PC-9 (cell line): ENCODE results near the gene PRKACB.

Experiments used
- EZH2 ChIP-seq: fragments of 200-600 bp; sonication (generic); IDR thresholded peaks from 2 replicates; pipeline ENCODE4 v1.8.0; 2017; ENCODE audit warnings: antibody characterized with exemption, low read depth
- TF ChIP-seq, protein P1 (sequence below): fragments of 200-600 bp; sonication (generic); conservative IDR thresholded peaks from 2 replicates; pipeline ENCODE4 v1.6.1; 2017; ENCODE audit warnings: mixed run types, antibody characterized with exemption, mild to moderate bottlenecking, moderate library complexity

DNA sequence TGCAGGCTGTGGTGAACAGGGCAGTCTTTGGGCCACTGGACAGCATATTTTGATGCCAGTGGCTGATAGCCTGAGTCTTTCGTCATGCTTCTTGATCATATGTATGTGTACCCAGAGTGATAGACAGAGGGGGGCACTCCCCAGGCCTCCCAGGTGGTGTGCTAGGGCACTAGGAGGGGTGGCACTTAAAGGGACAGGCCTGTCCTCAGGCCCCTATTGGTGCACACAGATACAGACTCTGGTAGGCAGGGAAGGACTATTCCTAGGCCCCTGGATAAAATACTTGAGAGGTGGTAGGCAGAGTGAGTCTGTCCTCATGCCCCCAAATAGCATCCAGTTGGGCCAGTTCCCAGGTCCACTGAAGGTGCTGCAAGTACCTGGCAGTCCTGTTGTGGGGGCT lies 80.8 kb downstream of the PRKACB start:
- TF ChIP-seq, protein P1, sequence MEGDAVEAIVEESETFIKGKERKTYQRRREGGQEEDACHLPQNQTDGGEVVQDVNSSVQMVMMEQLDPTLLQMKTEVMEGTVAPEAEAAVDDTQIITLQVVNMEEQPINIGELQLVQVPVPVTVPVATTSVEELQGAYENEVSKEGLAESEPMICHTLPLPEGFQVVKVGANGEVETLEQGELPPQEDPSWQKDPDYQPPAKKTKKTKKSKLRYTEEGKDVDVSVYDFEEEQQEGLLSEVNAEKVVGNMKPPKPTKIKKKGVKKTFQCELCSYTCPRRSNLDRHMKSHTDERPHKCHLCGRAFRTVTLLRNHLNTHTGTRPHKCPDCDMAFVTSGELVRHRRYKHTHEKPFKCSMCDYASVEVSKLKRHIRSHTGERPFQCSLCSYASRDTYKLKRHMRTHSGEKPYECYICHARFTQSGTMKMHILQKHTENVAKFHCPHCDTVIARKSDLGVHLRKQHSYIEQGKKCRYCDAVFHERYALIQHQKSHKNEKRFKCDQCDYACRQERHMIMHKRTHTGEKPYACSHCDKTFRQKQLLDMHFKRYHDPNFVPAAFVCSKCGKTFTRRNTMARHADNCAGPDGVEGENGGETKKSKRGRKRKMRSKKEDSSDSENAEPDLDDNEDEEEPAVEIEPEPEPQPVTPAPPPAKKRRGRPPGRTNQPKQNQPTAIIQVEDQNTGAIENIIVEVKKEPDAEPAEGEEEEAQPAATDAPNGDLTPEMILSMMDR = no peak
- TF ChIP-seq EZH2 = no peak
